AG04449 (cell line): ENCODE data around the gene PDHB.
"Not testable (repeated sequence)": the region's sequence is repeated elsewhere in the genome, so short reads cannot be mapped to it uniquely, and the experiment has no call there.

Experiments used
- CTCF ChIA-PET: fragments of 350-600 bp; formaldehyde crosslinking; extraction: SDS; loops from one replicate; lab custom pipeline; 2021; ENCODE audit warnings: antibody characterized with exemption; lab: Yijun Ruan, JAX
- POLR2A ChIA-PET: fragments of 400-600, 350-600 bp; formaldehyde crosslinking; extraction: SDS; loops from one replicate; lab custom pipeline; 2020; ENCODE audit warnings: antibody characterized with exemption, inconsistent platforms; lab: Yijun Ruan, JAX
- DNase-seq: peaks from one replicate; pipeline ENCODE4 v3.0.0-alpha.2; 2010; ENCODE audit warnings: low read depth, low spot score
- H3K4me3 ChIP-seq: 2 replicates; pipeline ENCODE4 v1.5.1; 2011; ENCODE audit warnings: low read depth, mild to moderate bottlenecking, control low read depth, low read length
- CTCF ChIP-seq: IDR thresholded peaks from one replicate; pipeline ENCODE4 v1.5.1; 2011; ENCODE audit warnings: mild to moderate bottlenecking, moderate library complexity, low read length, control low read depth, inconsistent platforms; ENCODE audit not compliant: insufficient read depth; ENCODE audit errors: missing control alignments

Gene PDHB

GRCh38 chr3:58452176-58452575 lies 18.5 kb upstream of the PDHB start:
- H3K4me3 ChIP-seq = no peak overlapping the region
- no peak for TF ChIP-seq CTCF
- no peak for DNase-seq
- CTCF ChIA-PET = interaction anchor here (1.2 to 2.4 kb wide), 2 partner anchors 9 to 11 kb away, joined by 3 to 13 read pairs; no protein-coding TSS in a partner anchor
- POLR2A ChIA-PET = no interaction called here

- TF ChIP-seq CTCF = no peak
- CTCF ChIA-PET = interaction anchor here (1.0 to 1.5 kb wide), 2 partner anchors 142 to 265 kb away, joined by 3 read pairs; no protein-coding TSS in a partner anchor
- H3K4me3 ChIP-seq = no peak overlapping the region
- POLR2A ChIA-PET = no interaction called here
- no peak for DNase-seq
Measured at GRCh38 chr3:58441514-58442450, 8.2 kb upstream of the PDHB start.

- H3K4me3 ChIP-seq, DNase-seq, POLR2A ChIA-PET: not testable (repeated sequence)
- CTCF ChIA-PET = interaction anchor here (1.0 to 1.5 kb wide), 2 partner anchors 141 to 264 kb away, joined by 3 read pairs; no protein-coding TSS in a partner anchor
Measured at GRCh38 chr3:58440996-58441355, 7.3 kb upstream of the PDHB start.

- CTCF ChIA-PET = interaction anchor here (1.2 to 2.1 kb wide), 5 partner anchors 13 to 95 kb away, joined by 3 to 11 read pairs (median 4); partner anchors contain the start of gene KCTD6
- H3K4me3 ChIP-seq, POLR2A ChIA-PET, DNase-seq: not testable (repeated sequence)
Measured at GRCh38 chr3:58437276-58437675, 3.6 kb upstream of the PDHB start.

GRCh38 chr3:58434990-58435389 lies 1.4 kb upstream of the PDHB start:
- DNase-seq = peak; percentile 47
- no peak overlapping the region for H3K4me3 ChIP-seq
- ChIA-PET POLR2A (interaction anchor here (1.0 to 1.9 kb wide), 2 partner anchors 37 to 129 kb away, joined by 3 to 8 read pairs; partner anchors contain the start of genes HTD2 and RPP14), CTCF (interaction anchor here (0.9 to 8.3 kb wide), 10 partner anchors 14 to 268 kb away, joined by 3 to 53 read pairs (median 4); partner anchors contain the start of genes HTD2 and RPP14)
- no peak for TF ChIP-seq CTCF

GRCh38 chr3:58434511-58434910 lies 879 bp upstream of the PDHB start:
- no peak overlapping the region for H3K4me3 ChIP-seq
- ChIA-PET POLR2A (interaction anchor here (1.0 to 1.9 kb wide), 3 partner anchors 10 to 128 kb away, joined by 3 to 8 read pairs (median 4); partner anchors contain the start of genes HTD2 and RPP14), CTCF (interaction anchor here (0.9 to 8.3 kb wide), 9 partner anchors 13 to 126 kb away, joined by 3 to 53 read pairs (median 3); no protein-coding TSS in a partner anchor)
- DNase-seq = no peak
- no peak for TF ChIP-seq CTCF

GRCh38 chr3:58434168-58434504 lies 504 bp upstream of the PDHB start:
- CTCF ChIA-PET = interaction anchor here (0.9 to 8.3 kb wide), 8 partner anchors 13 to 128 kb away, joined by 3 to 53 read pairs (median 4); partner anchors contain the start of genes HTD2 and RPP14
- POLR2A ChIA-PET = interaction anchor here (1.2 to 1.9 kb wide), 2 partner anchors 10 to 128 kb away, joined by 4 to 8 read pairs; partner anchors contain the start of genes HTD2 and RPP14
- DNase-seq = no peak
- peak overlapping the region; percentile 46 for H3K4me3 ChIP-seq
- TF ChIP-seq CTCF = no peak
